ENCODE measurements around the gene REN. TPM values are rescaled to one million over a fixed set of nuclear protein-coding genes. Genes with fewer than 3 reads are reported as not detected.

REN gene
- total and polyA plus RNA-seq, 2 of the 13 experiments (the other 11 are each of a cell fraction or from before 2014, with no cell fraction given), result not detected

DNA sequence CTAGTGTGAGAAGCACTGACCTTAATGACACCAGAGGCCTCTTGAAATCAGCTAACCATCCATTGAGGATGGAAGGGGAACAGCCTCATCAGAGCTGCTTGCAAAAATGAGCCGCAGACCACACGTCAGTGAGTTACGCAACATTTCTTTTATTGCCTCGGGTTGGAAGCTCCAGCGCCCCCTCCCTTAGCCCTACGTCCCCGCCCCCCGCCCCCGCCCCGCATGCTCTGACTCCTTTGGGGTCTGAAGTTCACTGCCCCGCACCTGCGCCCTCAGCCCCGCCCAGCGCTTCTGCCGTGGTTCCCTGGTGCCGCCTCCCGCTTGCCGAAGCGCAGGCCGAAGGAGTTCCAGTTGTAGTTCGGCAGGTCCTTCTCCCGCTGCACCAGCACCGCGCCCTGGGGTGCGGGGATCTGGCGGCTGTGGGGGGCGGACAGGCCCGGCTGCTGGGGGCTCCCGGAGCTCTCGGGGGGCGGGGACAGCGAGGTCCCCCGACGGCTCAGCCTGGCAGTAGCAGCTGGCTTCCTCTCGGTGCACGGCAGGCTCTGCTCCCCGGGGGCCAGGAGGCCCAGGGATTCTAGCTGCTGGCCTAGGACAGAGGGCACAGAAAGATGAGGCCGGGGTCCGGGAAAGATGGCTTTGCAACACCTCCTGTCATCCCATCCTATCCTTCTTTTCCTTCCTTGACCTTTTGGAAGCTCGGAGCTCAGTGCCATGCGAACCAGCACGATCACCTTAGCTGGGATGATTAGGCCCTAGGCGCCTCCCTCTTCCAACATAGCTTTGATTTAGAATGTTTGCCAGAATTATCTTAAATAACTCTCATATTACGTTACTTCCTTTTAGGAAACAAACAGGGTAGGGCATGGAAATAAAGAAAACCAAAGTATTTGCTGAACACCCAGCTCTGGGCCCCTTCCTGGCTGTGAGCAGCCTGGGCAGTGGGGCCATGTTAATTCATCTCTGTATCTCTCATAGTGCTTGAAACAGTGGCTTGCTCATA is 24.4 kb upstream of the REN start (continued):
- TF ChIP-seq, protein P1, sequence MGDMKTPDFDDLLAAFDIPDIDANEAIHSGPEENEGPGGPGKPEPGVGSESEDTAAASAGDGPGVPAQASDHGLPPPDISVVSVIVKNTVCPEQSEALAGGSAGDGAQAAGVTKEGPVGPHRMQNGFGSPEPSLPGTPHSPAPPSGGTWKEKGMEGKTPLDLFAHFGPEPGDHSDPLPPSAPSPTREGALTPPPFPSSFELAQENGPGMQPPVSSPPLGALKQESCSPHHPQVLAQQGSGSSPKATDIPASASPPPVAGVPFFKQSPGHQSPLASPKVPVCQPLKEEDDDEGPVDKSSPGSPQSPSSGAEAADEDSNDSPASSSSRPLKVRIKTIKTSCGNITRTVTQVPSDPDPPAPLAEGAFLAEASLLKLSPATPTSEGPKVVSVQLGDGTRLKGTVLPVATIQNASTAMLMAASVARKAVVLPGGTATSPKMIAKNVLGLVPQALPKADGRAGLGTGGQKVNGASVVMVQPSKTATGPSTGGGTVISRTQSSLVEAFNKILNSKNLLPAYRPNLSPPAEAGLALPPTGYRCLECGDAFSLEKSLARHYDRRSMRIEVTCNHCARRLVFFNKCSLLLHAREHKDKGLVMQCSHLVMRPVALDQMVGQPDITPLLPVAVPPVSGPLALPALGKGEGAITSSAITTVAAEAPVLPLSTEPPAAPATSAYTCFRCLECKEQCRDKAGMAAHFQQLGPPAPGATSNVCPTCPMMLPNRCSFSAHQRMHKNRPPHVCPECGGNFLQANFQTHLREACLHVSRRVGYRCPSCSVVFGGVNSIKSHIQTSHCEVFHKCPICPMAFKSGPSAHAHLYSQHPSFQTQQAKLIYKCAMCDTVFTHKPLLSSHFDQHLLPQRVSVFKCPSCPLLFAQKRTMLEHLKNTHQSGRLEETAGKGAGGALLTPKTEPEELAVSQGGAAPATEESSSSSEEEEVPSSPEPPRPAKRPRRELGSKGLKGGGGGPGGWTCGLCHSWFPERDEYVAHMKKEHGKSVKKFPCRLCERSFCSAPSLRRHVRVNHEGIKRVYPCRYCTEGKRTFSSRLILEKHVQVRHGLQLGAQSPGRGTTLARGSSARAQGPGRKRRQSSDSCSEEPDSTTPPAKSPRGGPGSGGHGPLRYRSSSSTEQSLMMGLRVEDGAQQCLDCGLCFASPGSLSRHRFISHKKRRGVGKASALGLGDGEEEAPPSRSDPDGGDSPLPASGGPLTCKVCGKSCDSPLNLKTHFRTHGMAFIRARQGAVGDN (CRISPR knock-in tag; IDR thresholded peaks at IDR 0.05), result peak; percentile 78
- TF ChIP-seq ZFX (CRISPR knock-in tag; IDR thresholded peaks at IDR 0.05; ENCODE audit: low read depth), result peak; percentile 66
- 0 out of 2 replicates have a peak, but pooled peaks have one; percentile 26 for TF ChIP-seq HDAC1 (CRISPR knock-in tag; IDR thresholded peaks at IDR 0.05)
- TF ChIP-seq ZNF253 (CRISPR knock-in tag; IDR thresholded peaks at IDR 0.05; ENCODE audit: borderline replicate concordance), result no peak
- peak; percentile 45; the same call in 1 of the 2 replicates for TF ChIP-seq ZFY (CRISPR knock-in tag; IDR thresholded peaks at IDR 0.05)
- 0 out of 2 replicates have a peak, but pooled peaks have one; percentile 29 for TF ChIP-seq ZNF30 (CRISPR knock-in tag; IDR thresholded peaks at IDR 0.05)
- TF ChIP-seq SRSF4 (IDR thresholded peaks at IDR 0.05; ENCODE audit: low read depth, low read length, poor library complexity, severe bottlenecking), result no peak
- TF ChIP-seq, protein P2, sequence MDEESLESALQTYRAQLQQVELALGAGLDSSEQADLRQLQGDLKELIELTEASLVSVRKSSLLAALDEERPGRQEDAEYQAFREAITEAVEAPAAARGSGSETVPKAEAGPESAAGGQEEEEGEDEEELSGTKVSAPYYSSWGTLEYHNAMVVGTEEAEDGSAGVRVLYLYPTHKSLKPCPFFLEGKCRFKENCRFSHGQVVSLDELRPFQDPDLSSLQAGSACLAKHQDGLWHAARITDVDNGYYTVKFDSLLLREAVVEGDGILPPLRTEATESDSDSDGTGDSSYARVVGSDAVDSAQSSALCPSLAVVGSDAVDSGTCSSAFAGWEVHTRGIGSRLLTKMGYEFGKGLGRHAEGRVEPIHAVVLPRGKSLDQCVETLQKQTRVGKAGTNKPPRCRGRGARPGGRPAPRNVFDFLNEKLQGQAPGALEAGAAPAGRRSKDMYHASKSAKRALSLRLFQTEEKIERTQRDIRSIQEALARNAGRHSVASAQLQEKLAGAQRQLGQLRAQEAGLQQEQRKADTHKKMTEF (CRISPR knock-in tag; IDR thresholded peaks at IDR 0.05), result peak; percentile 32; the same call in 1 of the 2 replicates
- no peak for TF ChIP-seq JUNB (CRISPR knock-in tag; IDR thresholded peaks at IDR 0.05; ENCODE audit: borderline replicate concordance)
- TF ChIP-seq NCOA1 (CRISPR knock-in tag; IDR thresholded peaks at IDR 0.05), result 0 out of 2 replicates have a peak, but pooled peaks have one; percentile 26
- 0 out of 2 replicates have a peak, but pooled peaks have one; percentile 18 for TF ChIP-seq ZMYM3 (CRISPR knock-in tag; IDR thresholded peaks at IDR 0.05)
- TF ChIP-seq ZSCAN12 (CRISPR knock-in tag; IDR thresholded peaks at IDR 0.05), result 0 out of 2 replicates have a peak, but pooled peaks have one; percentile 35
- peak; percentile 44; the same call in 1 of the 2 replicates for TF ChIP-seq MTA1 (CRISPR knock-in tag; IDR thresholded peaks at IDR 0.05; ENCODE audit: borderline replicate concordance)
- no peak for TF ChIP-seq REXO4 (CRISPR knock-in tag; IDR thresholded peaks at IDR 0.05; ENCODE audit: borderline replicate concordance)
- TF ChIP-seq, protein P3, sequence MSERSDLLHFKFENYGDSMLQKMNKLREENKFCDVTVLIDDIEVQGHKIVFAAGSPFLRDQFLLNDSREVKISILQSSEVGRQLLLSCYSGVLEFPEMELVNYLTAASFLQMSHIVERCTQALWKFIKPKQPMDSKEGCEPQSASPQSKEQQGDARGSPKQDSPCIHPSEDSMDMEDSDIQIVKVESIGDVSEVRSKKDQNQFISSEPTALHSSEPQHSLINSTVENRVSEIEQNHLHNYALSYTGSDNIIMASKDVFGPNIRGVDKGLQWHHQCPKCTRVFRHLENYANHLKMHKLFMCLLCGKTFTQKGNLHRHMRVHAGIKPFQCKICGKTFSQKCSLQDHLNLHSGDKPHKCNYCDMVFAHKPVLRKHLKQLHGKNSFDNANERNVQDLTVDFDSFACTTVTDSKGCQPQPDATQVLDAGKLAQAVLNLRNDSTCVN (CRISPR knock-in tag; IDR thresholded peaks at IDR 0.05; ENCODE audit: borderline replicate concordance), result no peak
- TF ChIP-seq KDM2A (CRISPR knock-in tag; IDR thresholded peaks at IDR 0.05; ENCODE audit: borderline replicate concordance, low read depth), result peak; percentile 29; the same call in 1 of the 2 replicates
- TF ChIP-seq, protein P4, sequence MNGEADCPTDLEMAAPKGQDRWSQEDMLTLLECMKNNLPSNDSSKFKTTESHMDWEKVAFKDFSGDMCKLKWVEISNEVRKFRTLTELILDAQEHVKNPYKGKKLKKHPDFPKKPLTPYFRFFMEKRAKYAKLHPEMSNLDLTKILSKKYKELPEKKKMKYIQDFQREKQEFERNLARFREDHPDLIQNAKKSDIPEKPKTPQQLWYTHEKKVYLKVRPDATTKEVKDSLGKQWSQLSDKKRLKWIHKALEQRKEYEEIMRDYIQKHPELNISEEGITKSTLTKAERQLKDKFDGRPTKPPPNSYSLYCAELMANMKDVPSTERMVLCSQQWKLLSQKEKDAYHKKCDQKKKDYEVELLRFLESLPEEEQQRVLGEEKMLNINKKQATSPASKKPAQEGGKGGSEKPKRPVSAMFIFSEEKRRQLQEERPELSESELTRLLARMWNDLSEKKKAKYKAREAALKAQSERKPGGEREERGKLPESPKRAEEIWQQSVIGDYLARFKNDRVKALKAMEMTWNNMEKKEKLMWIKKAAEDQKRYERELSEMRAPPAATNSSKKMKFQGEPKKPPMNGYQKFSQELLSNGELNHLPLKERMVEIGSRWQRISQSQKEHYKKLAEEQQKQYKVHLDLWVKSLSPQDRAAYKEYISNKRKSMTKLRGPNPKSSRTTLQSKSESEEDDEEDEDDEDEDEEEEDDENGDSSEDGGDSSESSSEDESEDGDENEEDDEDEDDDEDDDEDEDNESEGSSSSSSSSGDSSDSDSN (CRISPR knock-in tag; IDR thresholded peaks at IDR 0.05), result peak; percentile 52; the same call in 1 of the 2 replicates

Data from HepG2 (cell line).